Chondrocyte (in vitro differentiated cells): ENCODE results near the gene ANO6. TPM values are rescaled to one million over a fixed set of nuclear protein-coding genes. Genes with fewer than 3 reads are reported as not detected.
"Not testable (repeated sequence)": the region's sequence is repeated elsewhere in the genome, so short reads cannot be mapped to it uniquely, and the experiment has no call there.

Source experiments
- DNase-seq: peaks from one replicate; pipeline ENCODE4 v3.0.0; 2021; ENCODE audit warnings: mixed read lengths, low spot score
- H3K27ac Mint-ChIP-seq: one replicate; pipeline ENCODE4 v1.8.0; 2021; ENCODE audit warnings: mild to moderate bottlenecking, moderate library complexity, mixed read lengths; ENCODE audit not compliant: unreplicated experiment
- H3K27me3 Mint-ChIP-seq: 2 replicates; pipeline ENCODE4 v1.8.0; 2021; ENCODE audit warnings: low read depth, mixed read lengths
- H3K36me3 Mint-ChIP-seq: 2 replicates; pipeline ENCODE4 v1.8.0; 2021; ENCODE audit warnings: low read depth, mixed read lengths
- H3K4me1 Mint-ChIP-seq: 2 replicates; pipeline ENCODE4 v1.8.0; 2021; ENCODE audit warnings: low read depth, mild to moderate bottlenecking, mixed read lengths
- H3K4me3 Mint-ChIP-seq: one replicate; pipeline ENCODE4 v1.8.0; 2021; ENCODE audit warnings: mild to moderate bottlenecking, moderate library complexity, mixed read lengths; ENCODE audit not compliant: unreplicated experiment
- H3K9me3 Mint-ChIP-seq: 2 replicates; pipeline ENCODE4 v1.8.0; 2021; ENCODE audit warnings: low read depth, mixed read lengths
- CTCF ChIP-seq: fragments of 200-600 bp; sonication (generic); IDR thresholded peaks from 2 replicates; pipeline ENCODE4 v1.5.0; 2021; ENCODE audit warnings: antibody characterized with exemption, mild to moderate bottlenecking, moderate library complexity
- total RNA-seq: library from RNA; stranded (reverse); gene quantifications from 3 replicates; pipeline ENCODE4 v1.2.1, GENCODE V29; 2021

ANO6 gene
- total RNA-seq, 1 donor from 2014 or later: 75.8 TPM

GRCh38 chr12:45232146-45232755 lies 16.4 kb downstream of the ANO6 start:
- H3K9me3 Mint-ChIP-seq: peaks cover 3% of the 10 kb centered on the region
- TF ChIP-seq CTCF: no peak
- H3K4me3 Mint-ChIP-seq: no peak overlapping the region
- no peak for DNase-seq
- H3K27ac Mint-ChIP-seq: peak overlapping the region; percentile 95
- peaks cover 1% of the 10 kb centered on the region for H3K36me3 Mint-ChIP-seq
- no peaks in the 10 kb centered on the region for H3K27me3 Mint-ChIP-seq
- H3K4me1 Mint-ChIP-seq: peaks cover 63% of the 10 kb centered on the region

- H3K36me3 Mint-ChIP-seq: peaks cover 1% of the 10 kb centered on the region
Observed at GRCh38 chr12:45232756-45233372, 17.0 kb downstream of the ANO6 start.

GRCh38 chr12:45234139-45234865 lies 18.4 kb downstream of the ANO6 start:
- no peak for DNase-seq
- H3K27ac Mint-ChIP-seq: peak overlapping the region; percentile 95
- peak overlapping the region; percentile 48 for H3K4me3 Mint-ChIP-seq
- H3K4me1 Mint-ChIP-seq: peaks cover 75% of the 10 kb centered on the region
- H3K9me3 Mint-ChIP-seq: peaks cover 3% of the 10 kb centered on the region
- peaks cover 1% of the 10 kb centered on the region for H3K36me3 Mint-ChIP-seq
- TF ChIP-seq CTCF: peak; percentile 41
- H3K27me3 Mint-ChIP-seq: no peaks in the 10 kb centered on the region

More at GRCh38 chr12:45232756-45233372, 17.0 kb downstream of the ANO6 start:
- H3K4me1 Mint-ChIP-seq: peaks cover 67% of the 10 kb centered on the region
- H3K4me3 Mint-ChIP-seq: peak overlapping the region; percentile 55
- peaks cover 3% of the 10 kb centered on the region for H3K9me3 Mint-ChIP-seq
- DNase-seq: no peak
- no peaks in the 10 kb centered on the region for H3K27me3 Mint-ChIP-seq
- no peak for TF ChIP-seq CTCF
- peak overlapping the region; percentile 95 for H3K27ac Mint-ChIP-seq

GRCh38 chr12:45235087-45236025 lies 19.5 kb downstream of the ANO6 start:
- no peak for DNase-seq
- Mint-ChIP-seq H3K36me3 (peaks cover 1% of the 10 kb centered on the region), H3K9me3 (peaks cover 3% of the 10 kb centered on the region), H3K4me3 (peak overlapping the region; percentile 48), H3K27me3 (no peaks in the 10 kb centered on the region), H3K4me1 (peaks cover 82% of the 10 kb centered on the region), H3K27ac (peak overlapping the region; percentile 95)
- no peak for TF ChIP-seq CTCF

- not testable (repeated sequence) for H3K36me3 Mint-ChIP-seq, DNase-seq, H3K9me3 Mint-ChIP-seq, H3K4me3 Mint-ChIP-seq, H3K27me3 Mint-ChIP-seq
- H3K27ac Mint-ChIP-seq: peak overlapping the region; percentile 45
- H3K4me1 Mint-ChIP-seq: peaks cover 88% of the 10 kb centered on the region
Observed at GRCh38 chr12:45236383-45236782, 20.5 kb downstream of the ANO6 start.
